ENCODE measurements around the gene PRKCE.

The PRKCE gene

DNA sequence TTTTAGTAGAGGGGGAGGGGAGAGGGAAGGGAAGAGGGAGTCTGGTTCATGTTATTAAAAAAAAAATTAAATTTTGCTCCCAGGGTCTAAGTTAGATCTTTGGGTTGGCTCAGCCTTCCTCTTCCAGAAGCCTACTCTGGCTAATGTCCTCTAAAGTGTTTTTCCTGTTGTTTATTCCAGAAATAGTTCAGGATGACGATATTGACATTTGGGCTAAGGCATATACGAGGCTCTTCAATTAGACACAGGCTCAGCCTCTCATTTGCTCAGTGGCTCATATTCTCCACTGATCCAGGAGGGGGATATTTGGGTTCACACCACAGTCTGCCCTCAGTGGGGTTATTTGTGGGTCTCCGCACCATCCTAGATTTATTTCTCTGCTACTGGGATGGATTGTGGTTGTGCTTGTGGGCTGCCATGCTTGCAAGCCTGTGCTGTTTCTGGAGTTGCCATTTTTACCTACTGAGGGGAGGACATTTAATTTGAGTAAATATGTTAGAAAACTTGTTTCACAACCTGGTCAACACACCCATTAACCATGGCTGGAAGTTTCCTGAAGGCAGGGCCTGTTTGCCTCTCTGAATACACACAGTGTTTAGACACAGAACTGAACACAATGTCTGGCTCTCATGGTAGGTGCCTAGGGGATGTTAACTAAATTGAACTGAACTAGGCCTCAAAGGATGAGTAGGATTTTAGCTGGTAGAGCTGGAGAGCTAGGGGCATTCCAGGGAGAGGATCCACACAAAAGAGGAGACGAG lies 388.2 kb downstream of the PRKCE start:
- DNase-seq (ENCODE audit: low read depth) = no peak
- TF ChIP-seq, protein P1, sequence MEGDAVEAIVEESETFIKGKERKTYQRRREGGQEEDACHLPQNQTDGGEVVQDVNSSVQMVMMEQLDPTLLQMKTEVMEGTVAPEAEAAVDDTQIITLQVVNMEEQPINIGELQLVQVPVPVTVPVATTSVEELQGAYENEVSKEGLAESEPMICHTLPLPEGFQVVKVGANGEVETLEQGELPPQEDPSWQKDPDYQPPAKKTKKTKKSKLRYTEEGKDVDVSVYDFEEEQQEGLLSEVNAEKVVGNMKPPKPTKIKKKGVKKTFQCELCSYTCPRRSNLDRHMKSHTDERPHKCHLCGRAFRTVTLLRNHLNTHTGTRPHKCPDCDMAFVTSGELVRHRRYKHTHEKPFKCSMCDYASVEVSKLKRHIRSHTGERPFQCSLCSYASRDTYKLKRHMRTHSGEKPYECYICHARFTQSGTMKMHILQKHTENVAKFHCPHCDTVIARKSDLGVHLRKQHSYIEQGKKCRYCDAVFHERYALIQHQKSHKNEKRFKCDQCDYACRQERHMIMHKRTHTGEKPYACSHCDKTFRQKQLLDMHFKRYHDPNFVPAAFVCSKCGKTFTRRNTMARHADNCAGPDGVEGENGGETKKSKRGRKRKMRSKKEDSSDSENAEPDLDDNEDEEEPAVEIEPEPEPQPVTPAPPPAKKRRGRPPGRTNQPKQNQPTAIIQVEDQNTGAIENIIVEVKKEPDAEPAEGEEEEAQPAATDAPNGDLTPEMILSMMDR (IDR thresholded peaks at IDR 0.05; ENCODE audit: insufficient read depth, low read depth, low read length, missing control alignments) = no peak
- H3K4me3 ChIP-seq (ENCODE audit: low read length) = no peak overlapping the region

DNA sequence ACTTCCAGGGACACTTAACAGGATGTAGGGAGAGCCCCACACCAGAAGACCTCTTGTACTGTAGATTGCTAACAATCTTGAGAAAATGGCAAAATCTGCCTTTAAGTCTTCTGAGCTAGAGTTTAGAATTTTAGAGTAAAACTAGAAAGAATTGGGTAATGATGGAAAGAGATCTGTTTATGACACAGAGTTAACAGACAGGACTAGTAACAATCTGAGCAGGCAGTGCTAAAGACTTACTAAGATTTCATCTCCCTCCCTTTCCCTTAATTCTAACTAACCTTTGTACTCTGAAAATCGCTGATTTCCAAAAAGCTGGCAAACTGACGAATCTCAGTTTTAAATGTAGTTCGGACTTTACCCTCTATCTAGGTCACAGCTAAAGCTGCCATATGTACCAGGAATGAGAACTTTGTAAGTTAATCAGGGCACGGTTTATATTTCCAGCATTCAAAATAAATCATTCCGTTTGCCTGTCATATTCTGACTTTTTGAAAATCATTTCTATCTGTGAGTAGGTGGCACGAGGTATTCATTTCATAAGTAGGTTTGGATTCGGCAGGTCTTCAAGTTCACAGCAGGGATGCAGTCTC lies 389.2 kb downstream of the PRKCE start:
- DNase-seq (ENCODE audit: low read depth) = no peak
- TF ChIP-seq, protein P1 (IDR thresholded peaks at IDR 0.05; ENCODE audit: insufficient read depth, low read depth, low read length, missing control alignments) = no peak
- no peak overlapping the region for H3K4me3 ChIP-seq (ENCODE audit: low read length)

DNA sequence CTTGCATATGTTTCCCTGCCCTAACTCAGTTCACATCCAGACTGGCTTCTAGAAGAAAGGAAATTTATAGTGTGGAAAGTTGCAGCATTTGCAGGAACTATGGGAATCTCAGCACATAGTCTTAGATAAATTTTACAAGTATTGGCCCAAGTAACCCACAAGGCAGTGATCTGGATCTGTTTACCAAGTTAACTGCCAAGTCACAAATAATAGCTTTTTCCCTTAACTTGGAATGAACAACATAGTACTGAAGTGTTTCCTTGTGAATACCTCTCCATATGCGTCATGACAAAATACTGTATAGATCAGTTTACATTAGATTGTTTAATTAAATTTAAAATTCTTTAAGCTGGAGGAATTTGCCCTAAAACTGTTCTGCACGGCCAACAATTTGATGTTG lies 390.0 kb downstream of the PRKCE start:
- peak; percentile 2 for DNase-seq (ENCODE audit: low read depth)
- TF ChIP-seq, protein P1 (IDR thresholded peaks at IDR 0.05; ENCODE audit: insufficient read depth, low read depth, low read length, missing control alignments) = no peak
- no peak overlapping the region for H3K4me3 ChIP-seq (ENCODE audit: low read length)

DNA sequence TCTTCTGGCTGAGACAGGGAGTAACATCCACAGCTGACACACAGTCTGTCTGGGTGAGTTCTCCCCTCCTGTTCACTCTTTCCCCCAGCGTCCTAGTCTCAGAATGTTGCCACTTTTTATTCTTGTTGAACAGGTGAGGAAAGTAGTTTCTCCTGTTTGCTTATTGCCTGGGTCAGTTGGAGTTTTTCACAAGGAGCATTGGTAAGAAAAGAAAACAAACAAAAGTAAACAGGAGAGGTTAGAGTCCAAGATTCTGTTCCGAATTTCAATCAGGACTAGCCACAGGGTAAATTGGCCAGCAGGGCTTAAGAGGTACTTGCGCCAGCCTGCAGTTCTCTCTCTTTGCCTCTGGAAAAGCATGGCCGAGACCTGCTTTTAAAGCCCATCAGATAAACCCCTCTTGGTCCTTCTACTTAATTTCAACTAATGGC lies 390.7 kb downstream of the PRKCE start:
- no peak for DNase-seq (ENCODE audit: low read depth)
- no peak overlapping the region for H3K4me3 ChIP-seq (ENCODE audit: low read length)
- TF ChIP-seq, protein P1 (IDR thresholded peaks at IDR 0.05; ENCODE audit: insufficient read depth, low read depth, low read length, missing control alignments) = no peak

DNA sequence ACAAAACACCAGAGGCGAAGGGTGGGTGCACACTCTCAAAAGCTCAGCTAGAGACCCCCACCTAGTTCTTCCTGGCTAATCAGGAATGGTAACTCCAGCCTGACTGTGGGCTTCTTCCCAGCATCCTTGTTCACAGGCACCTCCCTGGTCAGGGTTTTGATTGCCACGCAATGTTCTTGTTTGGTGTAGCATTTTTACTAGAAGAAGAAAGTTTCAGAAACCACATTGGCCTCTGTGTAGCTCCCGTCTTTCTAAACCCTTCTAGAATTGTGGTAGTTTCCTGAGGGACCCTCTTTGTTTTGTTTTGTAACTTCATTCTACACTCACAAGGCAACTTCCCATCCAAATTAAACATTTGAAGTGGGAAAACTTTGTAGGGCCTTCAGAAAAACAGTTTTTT lies 391.2 kb downstream of the PRKCE start:
- TF ChIP-seq, protein P1 (IDR thresholded peaks at IDR 0.05; ENCODE audit: insufficient read depth, low read depth, low read length, missing control alignments) = no peak

DNA sequence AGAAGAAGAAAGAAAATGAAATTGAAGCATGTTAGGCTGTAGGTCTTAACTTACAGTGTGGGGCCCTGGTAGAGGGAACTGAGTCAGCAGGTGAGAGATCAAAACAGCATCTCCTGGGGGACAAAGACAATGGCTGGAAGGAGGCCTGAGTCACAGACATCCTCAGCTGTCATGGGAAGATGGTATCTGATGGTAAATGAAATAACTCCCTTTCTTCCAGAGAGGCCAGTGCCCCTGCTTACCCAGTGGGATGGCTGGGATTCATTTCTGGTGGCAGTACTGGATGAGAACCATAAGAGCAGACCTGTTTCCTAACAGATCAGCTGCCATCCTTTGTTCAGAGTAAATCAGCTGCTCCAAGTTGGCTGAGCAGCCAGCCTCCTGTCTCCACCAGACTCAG lies 394.4 kb downstream of the PRKCE start:
- DNase-seq (ENCODE audit: low read depth) = peak; percentile 14
- no peak overlapping the region for H3K4me3 ChIP-seq (ENCODE audit: low read length)
- TF ChIP-seq, protein P1 (IDR thresholded peaks at IDR 0.05; ENCODE audit: insufficient read depth, low read depth, low read length, missing control alignments) = no peak

More for the DNA sequence above, 391.2 kb downstream of the PRKCE start:
- H3K4me3 ChIP-seq (ENCODE audit: low read length) = no peak overlapping the region
- DNase-seq (ENCODE audit: low read depth) = no peak
